Measurements from ENCODE around the gene RPS6KA2.

RPS6KA2 gene

DNA sequence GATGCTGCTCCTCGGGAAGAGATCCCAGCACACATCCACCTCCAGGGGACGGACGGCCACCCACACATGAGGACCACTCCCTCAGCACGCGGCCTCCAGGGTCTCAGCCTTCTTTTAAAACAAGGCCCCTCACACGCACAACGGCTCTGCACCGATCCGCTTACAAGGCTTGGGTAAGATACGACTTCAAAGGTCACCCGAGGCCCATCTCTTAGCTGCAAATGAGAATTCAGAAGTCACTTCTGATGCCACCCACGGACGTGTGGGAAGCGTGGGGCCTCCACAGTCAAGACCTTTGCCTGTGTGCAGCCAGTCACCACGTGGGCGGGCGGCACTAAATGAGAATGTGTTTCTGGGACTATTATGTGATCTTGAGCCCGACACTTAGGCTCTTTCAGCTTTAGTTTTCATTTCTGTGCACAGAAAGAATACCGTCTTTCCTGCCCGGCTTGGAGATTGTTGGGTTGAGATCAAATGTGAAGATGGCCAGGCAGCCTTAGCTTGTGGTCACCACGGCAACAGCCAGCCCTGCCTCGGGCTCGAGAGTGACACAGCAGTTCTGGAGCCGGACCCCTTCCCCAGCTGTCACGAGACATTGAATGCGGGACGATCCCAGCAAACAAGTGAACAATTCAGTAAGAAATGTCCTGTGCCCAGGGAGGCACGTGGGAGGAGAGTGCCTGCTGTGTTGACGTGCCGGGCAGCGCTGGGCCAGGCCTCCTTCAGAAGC is 132.1 kb downstream of the RPS6KA2 start:
- DNase-seq (ENCODE audit: low read depth): no peak
- TF ChIP-seq, protein P1, sequence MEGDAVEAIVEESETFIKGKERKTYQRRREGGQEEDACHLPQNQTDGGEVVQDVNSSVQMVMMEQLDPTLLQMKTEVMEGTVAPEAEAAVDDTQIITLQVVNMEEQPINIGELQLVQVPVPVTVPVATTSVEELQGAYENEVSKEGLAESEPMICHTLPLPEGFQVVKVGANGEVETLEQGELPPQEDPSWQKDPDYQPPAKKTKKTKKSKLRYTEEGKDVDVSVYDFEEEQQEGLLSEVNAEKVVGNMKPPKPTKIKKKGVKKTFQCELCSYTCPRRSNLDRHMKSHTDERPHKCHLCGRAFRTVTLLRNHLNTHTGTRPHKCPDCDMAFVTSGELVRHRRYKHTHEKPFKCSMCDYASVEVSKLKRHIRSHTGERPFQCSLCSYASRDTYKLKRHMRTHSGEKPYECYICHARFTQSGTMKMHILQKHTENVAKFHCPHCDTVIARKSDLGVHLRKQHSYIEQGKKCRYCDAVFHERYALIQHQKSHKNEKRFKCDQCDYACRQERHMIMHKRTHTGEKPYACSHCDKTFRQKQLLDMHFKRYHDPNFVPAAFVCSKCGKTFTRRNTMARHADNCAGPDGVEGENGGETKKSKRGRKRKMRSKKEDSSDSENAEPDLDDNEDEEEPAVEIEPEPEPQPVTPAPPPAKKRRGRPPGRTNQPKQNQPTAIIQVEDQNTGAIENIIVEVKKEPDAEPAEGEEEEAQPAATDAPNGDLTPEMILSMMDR (IDR thresholded peaks at IDR 0.05; ENCODE audit: low read depth, low read length, missing control alignments): no peak

DNA sequence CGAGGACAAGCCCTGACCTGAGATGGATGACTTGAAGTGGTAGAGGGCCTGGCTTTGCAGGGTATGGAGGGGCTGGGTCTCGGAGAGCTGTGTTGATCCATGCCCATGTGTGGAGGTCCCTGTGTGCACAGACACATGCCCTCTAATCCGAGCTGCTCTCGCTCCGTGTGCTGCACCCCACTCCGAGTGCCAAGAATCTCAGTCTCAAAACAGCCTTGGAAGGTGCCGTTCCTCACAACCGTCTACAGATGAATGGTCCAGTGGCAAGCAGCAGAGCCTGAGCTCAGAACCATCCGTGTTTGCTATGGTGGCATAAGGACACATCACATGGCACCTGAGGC is 133.0 kb downstream of the RPS6KA2 start:
- DNase-seq (ENCODE audit: low read depth): no peak
- TF ChIP-seq, protein P1 (IDR thresholded peaks at IDR 0.05; ENCODE audit: low read depth, low read length, missing control alignments): no peak
- H3K4me3 ChIP-seq (ENCODE audit: low read depth, low read length): no peak overlapping the region

More for the DNA sequence above, 132.1 kb downstream of the RPS6KA2 start:
- no peak overlapping the region for H3K4me3 ChIP-seq (ENCODE audit: low read depth, low read length)

DNA sequence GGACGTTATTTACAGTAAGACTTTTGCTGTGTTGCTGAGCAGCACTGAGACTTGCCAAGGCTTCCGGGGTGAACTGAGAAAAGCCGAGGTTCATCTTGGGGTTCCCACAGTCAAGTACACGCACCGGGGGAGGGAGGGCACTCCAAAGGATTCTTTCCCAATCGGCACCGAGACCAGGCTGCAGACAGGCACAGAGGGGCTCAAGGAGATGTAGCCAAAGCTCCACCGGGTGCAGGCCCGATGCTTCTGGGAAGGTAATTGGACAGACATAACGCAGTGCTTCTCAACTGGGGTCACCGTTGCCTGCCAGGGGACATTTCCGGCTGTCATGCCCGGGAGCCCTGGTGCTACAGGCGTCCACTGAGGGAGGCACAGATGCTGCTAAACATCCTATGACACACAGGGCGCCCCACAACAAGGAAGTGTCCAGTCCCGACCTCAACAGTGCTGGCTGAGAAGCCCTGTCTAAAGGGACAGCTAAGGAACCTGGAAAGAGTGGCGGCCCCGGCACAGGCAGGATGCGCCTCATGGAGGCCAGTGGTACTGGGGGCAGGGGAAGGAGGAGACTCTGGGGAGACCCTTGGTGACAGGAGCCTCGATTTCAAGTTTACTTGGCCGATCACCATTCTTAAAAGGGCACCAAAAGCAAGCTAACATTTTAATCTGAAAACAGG is 133.5 kb downstream of the RPS6KA2 start:
- no peak for DNase-seq (ENCODE audit: low read depth)
- H3K4me3 ChIP-seq (ENCODE audit: low read depth, low read length): no peak overlapping the region
- TF ChIP-seq, protein P1 (IDR thresholded peaks at IDR 0.05; ENCODE audit: low read depth, low read length, missing control alignments): no peak

DNA sequence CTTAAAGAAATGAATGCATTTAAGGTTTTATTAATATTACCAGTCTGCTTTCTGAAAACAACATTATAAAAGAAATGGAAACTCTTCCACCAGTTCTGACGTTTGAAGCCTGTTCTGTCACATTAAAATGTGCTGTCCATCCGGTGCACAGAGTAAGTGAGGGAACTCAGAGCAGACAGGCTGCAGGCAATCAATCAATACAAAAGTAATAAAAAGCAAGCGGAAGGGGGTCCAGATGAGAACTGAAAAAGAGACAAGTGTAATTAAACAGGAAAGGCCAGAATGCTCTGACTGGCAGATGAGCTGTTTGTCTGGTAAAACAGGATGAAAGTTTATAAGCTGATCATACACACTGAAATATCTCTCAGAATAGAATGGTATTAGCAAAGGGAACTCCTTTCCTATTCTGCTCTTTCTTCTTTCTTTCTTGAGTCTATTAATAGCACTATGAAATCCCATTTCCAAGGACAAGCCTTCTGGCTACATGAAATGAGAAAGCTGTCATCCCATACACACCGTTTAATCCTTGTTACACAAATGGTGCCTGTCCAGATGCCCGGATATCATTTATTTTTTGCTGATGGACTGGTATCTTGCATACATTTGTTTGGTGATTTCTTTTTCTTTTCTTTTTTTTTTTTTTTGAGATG is 134.8 kb downstream of the RPS6KA2 start:
- TF ChIP-seq, protein P1 (IDR thresholded peaks at IDR 0.05; ENCODE audit: low read depth, low read length, missing control alignments): no peak
- H3K4me3 ChIP-seq (ENCODE audit: low read depth, low read length): no peak overlapping the region
- no peak for DNase-seq (ENCODE audit: low read depth)

DNA sequence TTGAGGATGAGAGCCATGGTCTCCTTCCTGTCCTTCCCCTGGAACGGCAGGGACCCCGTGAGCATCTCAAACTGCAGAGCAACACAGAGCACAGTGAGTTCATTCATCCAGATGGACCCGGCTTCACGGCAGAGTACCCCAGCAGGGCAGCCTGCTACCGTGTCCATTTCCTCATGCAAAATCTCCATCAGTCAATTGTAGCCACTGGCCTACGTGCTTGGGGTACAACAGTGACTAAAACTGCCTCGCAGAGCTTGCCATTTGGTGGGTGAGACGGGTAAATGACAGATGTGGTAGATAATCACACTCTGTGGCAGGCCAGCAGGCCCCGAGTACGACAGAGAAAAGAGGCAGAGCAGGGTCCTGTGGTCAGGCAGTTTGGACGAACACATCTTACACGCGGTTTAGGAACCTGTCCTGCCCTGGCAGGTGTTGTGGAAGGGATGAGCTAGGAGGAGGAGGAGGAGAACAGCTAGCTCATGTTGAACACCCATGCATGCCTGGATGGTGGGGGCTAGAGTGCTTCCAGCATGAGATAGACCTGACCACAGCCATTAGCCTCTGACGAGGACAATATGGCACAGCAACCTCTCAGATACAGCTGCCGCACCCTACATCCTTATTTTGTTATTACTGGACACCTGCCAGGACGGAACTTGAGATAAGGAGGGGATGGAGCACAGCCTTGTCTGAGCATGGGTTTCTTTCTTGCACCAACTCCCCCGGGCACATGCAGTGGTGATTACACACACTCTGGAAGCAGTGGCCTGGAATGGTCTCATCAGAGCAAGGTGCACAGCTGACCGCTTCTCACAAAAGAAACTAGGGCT is 136.2 kb downstream of the RPS6KA2 start:
- DNase-seq (ENCODE audit: low read depth): no peak
- H3K4me3 ChIP-seq (ENCODE audit: low read depth, low read length): no peak overlapping the region
- TF ChIP-seq, protein P1 (IDR thresholded peaks at IDR 0.05; ENCODE audit: low read depth, low read length, missing control alignments): no peak

DNA sequence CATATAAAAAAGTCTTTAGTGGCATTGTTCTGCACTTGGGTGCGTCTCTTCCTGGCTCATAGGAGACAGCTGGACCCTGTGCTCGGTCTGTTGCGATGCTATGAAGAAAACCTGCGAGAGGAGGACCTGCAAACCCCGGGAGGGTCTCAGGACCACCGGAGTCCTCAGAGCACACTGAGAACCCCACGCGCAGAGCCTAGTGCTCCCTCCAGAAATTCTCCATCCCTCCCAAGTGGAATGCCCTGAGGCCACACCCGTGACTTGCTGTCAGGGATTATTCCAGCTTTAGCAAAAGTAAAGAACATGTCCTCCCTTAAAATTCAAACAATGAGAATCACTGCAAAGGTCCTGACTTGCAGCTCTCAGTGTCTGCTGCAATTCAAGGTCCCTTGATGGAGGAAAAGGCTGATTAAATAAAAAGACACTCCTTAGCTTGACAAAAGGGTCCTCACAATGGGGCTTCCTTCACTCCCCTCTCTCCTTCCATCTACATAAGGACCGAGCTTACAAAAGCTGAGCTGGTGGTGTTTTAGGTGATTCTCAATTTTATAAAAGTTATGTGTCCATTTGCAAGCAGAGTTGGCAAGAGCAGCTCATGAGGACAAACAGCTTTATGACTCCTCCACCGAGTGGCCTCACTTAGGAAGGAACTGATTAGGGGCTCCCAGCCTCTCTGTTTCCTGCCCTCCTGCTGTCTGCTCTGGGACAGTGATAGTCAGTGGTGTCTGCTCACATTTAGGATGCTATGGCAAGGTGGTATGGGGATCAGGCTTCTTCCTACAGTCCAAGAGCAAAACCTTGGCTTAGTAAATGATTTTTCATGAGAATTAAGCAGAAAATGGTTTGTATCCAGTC is 137.5 kb downstream of the RPS6KA2 start:
- no peak for DNase-seq (ENCODE audit: low read depth)
- TF ChIP-seq, protein P1 (IDR thresholded peaks at IDR 0.05; ENCODE audit: low read depth, low read length, missing control alignments): no peak
- no peak overlapping the region for H3K4me3 ChIP-seq (ENCODE audit: low read depth, low read length)

All from GM12864 (cell line).